ENCODE measurements around the gene NOTCH1. TPM values are rescaled to one million over a fixed set of nuclear protein-coding genes. Genes with fewer than 3 reads are reported as not detected.

NOTCH1 gene
- total and polyA plus RNA-seq, 2 of the 8 experiments (the other 6 are each of a cell fraction or from before 2014, with no cell fraction given) = 6.9 to 55.6 TPM

- TF ChIP-seq EP300 (IDR thresholded peaks at IDR 0.05; ENCODE audit: borderline replicate concordance in 1 of 2, low read depth in 2 of 2, low read length in 2 of 2) (no peak), NANOG (IDR thresholded peaks at IDR 0.05; ENCODE audit: insufficient read depth, low read depth, low read length, poor library complexity, severe bottlenecking) (no peak), RAD21 (IDR thresholded peaks at IDR 0.05 in 1 of 2, conservative IDR thresholded peaks at IDR 0.05 in 1 of 2; ENCODE audit: low read depth in 2 of 2, low read length in 2 of 2) (no peak), NRF1 (IDR thresholded peaks at IDR 0.05; ENCODE audit: low read depth, low read length) (peak; percentile 93), RFX5 (IDR thresholded peaks at IDR 0.05; ENCODE audit: borderline replicate concordance, low read depth, low read length) (no peak), CBX8 (IDR thresholded peaks at IDR 0.05; ENCODE audit: borderline replicate concordance, low read depth, low read length) (no peak), SP2 (IDR thresholded peaks at IDR 0.05; ENCODE audit: low read length) (no peak), RNF2 (IDR thresholded peaks at IDR 0.05; ENCODE audit: borderline replicate concordance, low read depth, low read length, missing control alignments, poor library complexity, severe bottlenecking) (no peak), FOSL1 (IDR thresholded peaks at IDR 0.05; ENCODE audit: insufficient read depth, low read depth, low read length) (no peak), YY1 (IDR thresholded peaks at IDR 0.05; ENCODE audit: low read depth, low read length) (peak; percentile 79; the same call in 1 of the 2 replicates), GABPA (IDR thresholded peaks at IDR 0.05; ENCODE audit: borderline replicate concordance, insufficient read depth, low read length) (0 out of 2 replicates have a peak, but pooled peaks have one; percentile 68), E2F6 (IDR thresholded peaks at IDR 0.05) (peak; percentile 59), ATF2 (IDR thresholded peaks at IDR 0.05; ENCODE audit: low read length) (no peak), CHD1 (IDR thresholded peaks at IDR 0.05; ENCODE audit: low read depth, low read length) (no peak), BRCA1 (IDR thresholded peaks at IDR 0.05; ENCODE audit: low read depth, low read length) (no peak), USF2 (IDR thresholded peaks at IDR 0.05; ENCODE audit: low read length) (no peak), CTBP2 (IDR thresholded peaks at IDR 0.05; ENCODE audit: borderline replicate concordance, insufficient read depth, insufficient read length, low read length) (no peak), JUN (IDR thresholded peaks at IDR 0.05; ENCODE audit: low read depth, low read length) (no peak), BCL11A (IDR thresholded peaks at IDR 0.05; ENCODE audit: low read depth in 2 of 2, low read length in 2 of 2) (no peak), TAF1 (IDR thresholded peaks at IDR 0.05; ENCODE audit: low read depth, low read length) (peak; percentile 60)
Measured at GRCh38 chr9:136483589-136484152, 62.2 kb downstream of the NOTCH1 start (continued).
